Endothelial cell of umbilical vein (primary cell): Measurements from ENCODE around the gene HRK. TPM values are rescaled to one million over a fixed set of nuclear protein-coding genes. Genes with fewer than 3 reads are reported as not detected.

Source experiments
- BruUV-seq: library from RNA; stranded (reverse); fragments of 400-500 nt; replicated peaks from 2 replicates; lab custom pipeline; 2021; lab: Mats Ljungman, UMichigan
- CTCF ChIA-PET: fragments of 300-600, 350-600 bp; sonication (Branson Sonifier 250); formaldehyde crosslinking; loops from one replicate; lab custom pipeline; 2021; ENCODE audit warnings: antibody characterized with exemption, inconsistent platforms; lab: Charles Lee
- POLR2A ChIA-PET: fragments of 300-600, 350-600 bp; sonication (Branson Sonifier 250); formaldehyde crosslinking; loops from one replicate; lab custom pipeline; 2021; ENCODE audit warnings: antibody characterized with exemption, inconsistent platforms; lab: Charles Lee
- DNase-seq: peaks from one replicate; pipeline ENCODE4 v3.0.0-alpha.2; 2011; ENCODE audit warnings: low read depth, low spot score
- FAIRE-seq: peaks from 2 replicates; lab custom pipeline; 2011; peaks lifted over from hg19 to GRCh38; lab: Jason Lieb, UNC
- H2AFZ ChIP-seq: 2 replicates; pipeline ENCODE4 v1.6.0; 2012; ENCODE audit warnings: low read depth, low read length, control low read depth, inconsistent platforms
- H3K27ac ChIP-seq: 2 replicates; pipeline ENCODE4 v1.5.1; 2011; ENCODE audit warnings: low read depth, mild to moderate bottlenecking, control low read depth, low read length, moderate library complexity; ENCODE audit not compliant: insufficient read depth
- H3K27me3 ChIP-seq, 2 experiments: 2 replicates each; pipeline versions ENCODE4 v1.6.0 to v1.6.1; 2011; ENCODE audit warnings: low read length in 2 of 2, mixed read lengths in 1 of 2; ENCODE audit not compliant: control insufficient read depth in 2 of 2, insufficient read depth in 2 of 2
- H3K36me3 ChIP-seq, 2 experiments: 2 replicates in 1 of 2; 3 replicates in 1 of 2; pipeline ENCODE4 v1.5.1; 2011; ENCODE audit warnings: low read length in 2 of 2, mild to moderate bottlenecking in 1 of 2, moderate library complexity in 1 of 2; ENCODE audit not compliant: control insufficient read depth in 2 of 2, insufficient read depth in 2 of 2; ENCODE audit errors: extremely low read depth in 1 of 2
- H3K4me1 ChIP-seq: 3 replicates; pipeline ENCODE4 v1.5.1; 2011; ENCODE audit warnings: mild to moderate bottlenecking, low read length; ENCODE audit not compliant: control insufficient read depth, insufficient read depth; ENCODE audit errors: extremely low read depth
- H3K4me2 ChIP-seq: 2 replicates; pipeline ENCODE4 v1.6.1; 2011; ENCODE audit warnings: low read length, control low read depth, mixed read lengths; ENCODE audit not compliant: insufficient read depth
- H3K4me3 ChIP-seq, 3 experiments: fragments of 200-600 bp in 1 of 3; sonication (generic), shearing (Covaris generic) in 1 of 3; replicated peaks in 1 of 3; 2 replicates each; pipeline ENCODE4 v1.5.1; 2011 to 2016; ENCODE audit warnings: control low read depth in 3 of 3, low read length in 3 of 3, mild to moderate bottlenecking in 2 of 3, inconsistent platforms in 1 of 3, low read depth in 1 of 3, moderate library complexity in 1 of 3; ENCODE audit not compliant: insufficient read depth in 1 of 3
- H3K79me2 ChIP-seq: 2 replicates; pipeline ENCODE4 v1.6.0; 2012; ENCODE audit warnings: low read length, inconsistent platforms; ENCODE audit not compliant: control insufficient read depth, insufficient read depth
- H3K9ac ChIP-seq: replicated peaks from 2 replicates; pipeline ENCODE3; 2011; ENCODE audit warnings: low read length, control low read depth; ENCODE audit not compliant: insufficient read depth; ENCODE audit errors: extremely low read depth
- H3K9me1 ChIP-seq: replicated peaks from 3 replicates; pipeline ENCODE4 v1.6.0; 2011; ENCODE audit warnings: mild to moderate bottlenecking, low read length; ENCODE audit not compliant: control insufficient read depth, insufficient read depth; ENCODE audit errors: extremely low read depth
- H3K9me3 ChIP-seq: replicated peaks from 2 replicates; pipeline ENCODE4 v1.5.1; 2012; ENCODE audit warnings: low read length, inconsistent platforms; ENCODE audit not compliant: control insufficient read depth, insufficient read depth
- H4K20me1 ChIP-seq: replicated peaks from 2 replicates; pipeline ENCODE3; 2011; ENCODE audit warnings: mild to moderate bottlenecking, low read length; ENCODE audit not compliant: control insufficient read depth, insufficient read depth; ENCODE audit errors: extremely low read depth
- CTCF ChIP-seq, 2 donors: IDR thresholded peaks; 1 replicate in 1 of 2; 2 replicates in 1 of 2; pipeline ENCODE4 v1.5.1; 2011; ENCODE audit warnings: low read length in 2 of 2, mild to moderate bottlenecking in 2 of 2, moderate library complexity in 2 of 2, control low read depth in 1 of 2, inconsistent platforms in 1 of 2, low read depth in 1 of 2; ENCODE audit not compliant: insufficient read depth in 1 of 2; ENCODE audit errors: extremely low read depth in 1 of 2
- EZH2 ChIP-seq: IDR thresholded peaks from 2 replicates; pipeline ENCODE4 v1.6.1; 2012; ENCODE audit warnings: borderline replicate concordance, low read depth, mild to moderate bottlenecking, moderate library complexity, low read length, inconsistent platforms; ENCODE audit not compliant: severe bottlenecking
- FOS ChIP-seq: IDR thresholded peaks from 2 replicates; pipeline ENCODE4 v1.6.1; 2011; ENCODE audit warnings: mild to moderate bottlenecking, low read length, moderate library complexity, borderline replicate concordance; ENCODE audit not compliant: insufficient read depth
- JUN ChIP-seq: IDR thresholded peaks from 2 replicates; pipeline ENCODE4 v1.6.1; 2011; ENCODE audit warnings: borderline replicate concordance, low read depth; ENCODE audit not compliant: insufficient read length, insufficient read depth
- MAX ChIP-seq: IDR thresholded peaks from 2 replicates; pipeline ENCODE4 v1.6.1; 2011; ENCODE audit not compliant: insufficient read depth, insufficient read length
- MYC ChIP-seq: IDR thresholded peaks from one replicate; pipeline ENCODE4 v1.6.1; 2011; ENCODE audit warnings: mild to moderate bottlenecking, low read depth, low read length
- POLR2A ChIP-seq: IDR thresholded peaks from 2 replicates; pipeline ENCODE4 v1.6.1; 2012; ENCODE audit warnings: low read depth, mild to moderate bottlenecking, control low read depth, low read length
- POLR2AphosphoS5 ChIP-seq: IDR thresholded peaks from 2 replicates; pipeline ENCODE4 v1.6.1; 2012; ENCODE audit warnings: low read depth, mild to moderate bottlenecking, control low read depth, low read length, moderate library complexity; ENCODE audit not compliant: insufficient read depth
- dilution Hi-C: fragments of 300-500 bp; cut with MboI; formaldehyde crosslinking; loops from one replicate; pipeline ENCODE4 v1.15.0; 2019; ENCODE audit warnings: low sequenced_read_pairs; ENCODE audit not compliant: extremely low pct_ligation_motif_present
- intact Hi-C: fragments of 100-400 bp; cut with micrococcal nuclease; formaldehyde crosslinking; loops from one replicate; pipeline ENCODE4 v1.10.0; 2022
- polyA plus RNA-seq, 4 experiments: library from polyadenylated mRNA; depleted of rRNA in 3 of 4; stranded (reverse) in 3 of 4; unstranded in 1 of 4; fragments of >200 nt; gene quantifications; 2 replicates each; pipeline versions ENCODE4 v1.2.1 to v1.2.3, GENCODE V29; 2011 to 2012; ENCODE audit warnings: missing spikeins in 1 of 4
- total RNA-seq: library from RNA; stranded (reverse); gene quantifications from 2 replicates; pipeline ENCODE4 v1.2.3, GENCODE V29; 2021

The HRK gene
- total and polyA plus RNA-seq, 2 donors (not counting 3 experiments of a cell fraction or from before 2014, with no cell fraction given) = not detected

- Histone ChIP-seq H3K27ac (no peak overlapping the region), H3K27me3 (peaks cover 0 to 2% of the 10 kb centered on the region in 2 experiments), H3K4me1 (no peaks in the 10 kb centered on the region), H3K9me1 (no peaks in the 10 kb centered on the region), H3K36me3 (no peaks in the 10 kb centered on the region), H3K79me2 (no peaks in the 10 kb centered on the region), H3K4me3 (no peak overlapping the region), H4K20me1 (no peaks in the 10 kb centered on the region), H2AFZ (no peak overlapping the region), H3K9ac (no peak overlapping the region), H3K4me2 (no peak overlapping the region), H3K9me3 (no peaks in the 10 kb centered on the region)
- FAIRE-seq (no peak), DNase-seq (no peak)
- CTCF ChIA-PET = no interaction called here
- BruUV-seq = no TSS peak
- no peak for TF ChIP-seq FOS
- no peak for TF ChIP-seq MAX
- no peak for TF ChIP-seq EZH2
- TF ChIP-seq JUN = no peak
- no peak for TF ChIP-seq MYC
- TF ChIP-seq CTCF (IDR thresholded peaks at IDR 0.05; ENCODE audit: extremely low read depth in 1 of 2, insufficient read depth in 1 of 2, low read depth in 1 of 2, low read length in 2 of 2) = no peak
- no peak for TF ChIP-seq POLR2AphosphoS5
- TF ChIP-seq POLR2A = no peak
- intact Hi-C loops = no loop called here
- dilution Hi-C loops = no loop called here
- POLR2A ChIA-PET = no interaction called here
These were observed 9.1 kb upstream of the HRK start for GRCh38 chr12:116890330-116890729.
